Choroid plexus epithelial cell (primary cell): Measurements from ENCODE around the gene SLC8A1.

Experiments used
- DNase-seq: peaks from one replicate; pipeline ENCODE4 v3.0.0-alpha.2; 2010; ENCODE audit warnings: low read depth
- H3K4me3 ChIP-seq: 2 replicates; pipeline ENCODE4 v1.5.1; 2011; ENCODE audit warnings: low read depth, mild to moderate bottlenecking, control low read depth, low read length, moderate library complexity
- CTCF ChIP-seq: conservative IDR thresholded peaks from 2 replicates; pipeline ENCODE4 v1.5.1; 2011; ENCODE audit warnings: low read depth, mild to moderate bottlenecking, control low read depth, inconsistent platforms, low read length, moderate library complexity

SLC8A1 gene

DNA sequence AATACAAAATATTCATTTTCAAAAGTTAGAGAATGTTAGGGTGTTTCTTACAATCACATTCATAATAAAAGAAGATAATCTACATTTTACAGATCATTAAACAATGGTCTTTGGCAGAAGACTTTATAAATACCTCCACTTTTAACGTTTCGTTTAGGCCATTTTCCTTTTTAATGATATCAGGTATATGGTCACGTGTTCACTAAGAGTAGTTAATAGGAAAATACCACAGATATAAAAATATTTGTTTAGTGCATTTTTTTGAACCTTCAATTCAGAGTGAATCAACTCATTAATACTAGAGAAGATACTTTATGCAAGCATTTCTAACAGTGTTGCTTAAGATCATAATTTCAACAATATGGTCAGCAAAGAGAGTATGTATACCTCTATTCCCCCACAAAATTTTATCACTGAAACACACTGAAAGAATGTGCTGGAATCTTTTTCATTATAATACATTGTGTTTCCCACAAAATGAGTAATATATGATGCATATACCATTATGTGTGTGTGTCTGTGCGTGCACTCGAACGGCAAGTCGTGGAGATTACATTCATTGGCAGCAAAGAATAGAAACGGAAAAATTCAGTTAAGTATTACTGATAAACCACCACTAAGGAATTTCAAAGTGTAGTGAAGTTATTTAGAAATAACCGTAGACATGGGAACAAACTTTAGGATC is 353.0 kb downstream of the SLC8A1 start:
- H3K4me3 ChIP-seq = no peak overlapping the region
- DNase-seq = no peak
- no peak for TF ChIP-seq CTCF

DNA sequence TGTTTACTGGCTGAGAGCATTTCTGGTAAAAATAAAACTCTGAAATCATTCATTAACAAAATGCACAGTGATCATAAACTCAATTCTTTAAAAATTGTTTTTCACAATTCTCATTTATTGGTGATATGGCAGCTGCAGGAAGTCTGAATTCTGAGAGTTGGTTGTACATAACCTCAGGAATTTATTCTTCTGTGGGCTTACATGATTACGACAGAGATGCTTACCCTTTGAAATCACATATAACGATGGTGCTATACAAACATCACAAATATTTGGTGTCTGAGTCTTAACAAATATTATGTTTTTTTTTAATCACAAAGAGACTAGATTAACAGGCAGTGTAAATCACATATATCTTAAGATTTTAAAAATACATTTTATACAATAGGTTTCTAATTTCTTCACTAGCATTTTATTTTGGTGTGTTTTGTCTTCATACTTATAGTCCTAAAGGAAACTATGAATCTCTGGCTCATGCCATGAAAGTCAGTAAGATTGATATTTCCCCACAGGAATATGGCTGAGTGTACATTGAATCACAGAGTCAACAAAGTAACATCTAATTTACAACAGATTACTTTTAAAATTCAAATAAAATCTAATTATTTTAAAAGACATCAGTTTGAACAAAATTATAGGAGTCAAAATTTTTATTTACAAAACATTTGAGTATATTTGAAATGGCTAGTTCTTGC is 354.1 kb downstream of the SLC8A1 start:
- H3K4me3 ChIP-seq = no peak overlapping the region
- no peak for TF ChIP-seq CTCF
- peak; percentile 84 for DNase-seq

DNA sequence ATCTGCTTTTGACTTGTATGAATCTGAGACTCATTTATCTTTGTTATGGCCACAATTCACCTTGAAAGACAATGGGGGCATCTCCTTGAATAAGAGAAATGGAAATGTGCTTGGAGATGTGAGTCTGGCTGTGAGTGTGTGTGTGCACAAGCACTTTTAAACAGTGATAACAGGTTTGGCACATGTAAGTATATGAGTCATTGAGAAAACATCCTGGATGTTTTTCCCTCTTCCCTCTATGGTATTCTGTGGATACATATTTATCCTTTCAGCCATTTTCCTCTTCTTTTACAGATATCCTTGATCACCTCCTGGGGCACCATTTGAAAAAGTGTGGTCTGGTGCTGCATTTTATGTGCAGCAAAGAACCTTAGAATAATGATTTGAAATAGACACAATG is 355.5 kb downstream of the SLC8A1 start:
- DNase-seq = peak; percentile 42
- no peak overlapping the region for H3K4me3 ChIP-seq
- no peak for TF ChIP-seq CTCF

DNA sequence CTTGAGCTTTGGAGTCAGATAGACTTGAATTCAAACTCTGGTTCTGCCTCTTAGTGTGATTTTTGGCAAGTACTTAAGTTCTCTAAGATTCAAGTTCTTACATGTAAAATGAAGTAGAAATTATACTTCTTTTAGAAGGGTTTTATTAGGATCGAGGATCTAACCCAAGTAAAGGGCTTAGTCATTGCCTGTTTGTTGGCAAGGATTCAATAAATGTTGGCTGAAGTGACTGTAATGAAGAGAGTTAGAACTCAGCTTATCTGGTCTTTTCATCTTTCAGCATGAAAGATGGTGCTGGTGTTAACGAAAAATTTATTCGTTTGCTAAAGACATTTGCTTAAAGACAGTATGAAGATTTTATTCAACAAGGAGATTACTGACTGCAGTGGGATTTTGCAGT is 356.9 kb downstream of the SLC8A1 start:
- TF ChIP-seq CTCF = no peak
- peak; percentile 70 for DNase-seq
- no peak overlapping the region for H3K4me3 ChIP-seq

- TF ChIP-seq CTCF = no peak
- DNase-seq = no peak
- H3K4me3 ChIP-seq = no peak overlapping the region
Measured at GRCh38 chr2:40094451-40094850, 357.4 kb downstream of the SLC8A1 start.

DNA sequence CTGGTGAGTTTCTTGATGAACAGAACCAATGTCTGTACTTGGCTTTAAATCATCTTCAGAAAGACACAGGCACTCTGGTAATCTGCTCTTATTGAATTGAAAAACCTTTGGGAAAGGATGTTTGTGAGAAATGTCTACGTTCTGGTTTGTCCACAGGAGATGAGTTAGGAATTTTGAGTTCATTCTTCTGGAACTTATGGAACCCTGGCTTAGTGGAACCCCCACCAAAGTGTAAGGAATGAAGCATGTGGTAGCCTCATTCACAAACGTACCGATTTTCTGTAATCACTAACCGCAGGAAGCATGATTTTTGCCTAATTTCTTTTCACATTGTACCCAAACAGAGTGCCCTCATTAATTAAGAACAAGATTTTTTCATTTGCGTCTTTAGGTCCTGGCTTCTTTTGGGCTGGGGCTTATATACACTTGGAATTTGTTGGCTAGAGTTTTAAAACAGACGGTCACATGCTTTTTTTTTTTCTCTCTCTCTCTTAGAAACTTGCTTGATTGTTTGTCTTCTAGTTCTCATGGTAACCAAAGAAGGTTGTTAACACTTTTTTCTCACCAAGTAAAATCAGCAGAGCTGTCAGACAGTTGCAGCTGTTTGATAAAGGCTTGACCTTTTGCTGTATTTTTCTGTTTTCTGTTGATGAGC is 358.7 kb downstream of the SLC8A1 start:
- no peak overlapping the region for H3K4me3 ChIP-seq
- peak; percentile 61 for DNase-seq
- no peak for TF ChIP-seq CTCF

- TF ChIP-seq CTCF = no peak
- DNase-seq = no peak
- H3K4me3 ChIP-seq = no peak overlapping the region
Measured at GRCh38 chr2:40090044-40090443, 361.8 kb downstream of the SLC8A1 start.
